Testis (tissue), 3 donors: ENCODE data around the gene OSGEPL1. TPM values are rescaled to one million over a fixed set of nuclear protein-coding genes. Genes with fewer than 3 reads are reported as not detected.
A peak's percentile ranks its signal among the peaks of the same experiment; 100 is the strongest.

Experiments used
- DNase-seq: peaks from one replicate; pipeline ENCODE4 v3.0.0-alpha.2; 2019
- H3K27ac ChIP-seq, 2 donors: fragments of 200-600 bp; sonication (generic); one replicate each; pipeline ENCODE4 v1.5.1; 2019
- H3K27me3 ChIP-seq: fragments of 200-600 bp; sonication (generic); one replicate; pipeline ENCODE4 v1.5.1; 2019
- H3K36me3 ChIP-seq: fragments of 200-600 bp; sonication (generic); one replicate; pipeline ENCODE4 v1.5.1; 2017; ENCODE audit warnings: low read depth; ENCODE audit errors: missing control alignments
- H3K4me1 ChIP-seq: fragments of 200-600 bp; sonication (generic); one replicate; pipeline ENCODE4 v1.5.1; 2019
- H3K4me3 ChIP-seq, 2 donors: fragments of 200-600 bp; sonication (generic); one replicate each; pipeline ENCODE4 v1.5.1; 2017 to 2019
- H3K9me3 ChIP-seq: fragments of 200-600 bp; sonication (generic); one replicate; pipeline ENCODE4 v1.5.1; 2017
- POLR2A ChIP-seq: fragments of 450-650 bp; IDR thresholded peaks from one replicate; pipeline ENCODE4 v1.6.1; 2017; ENCODE audit warnings: antibody characterized with exemption, mild to moderate bottlenecking, moderate library complexity
- WGBS, 2 donors: methylation state at CpG; one replicate each; pipeline ENCODE4 v1.1.5; 2018; 5-methylcytosine and 5-hydroxymethylcytosine counted together
- intact Hi-C: fragments of 100-400 bp; cut with DNase I; formaldehyde crosslinking; loops from one replicate; pipeline ENCODE4 v1.15.1; 2023; ENCODE audit warnings: low total_unique reads
- polyA plus RNA-seq: library from polyadenylated mRNA; stranded (reverse); fragments of 350-450 nt; fragmentation: Illumina TruSeq; extraction: RNeasy Lipid Tissue Mini Kit (QIAGEN cat#74804); gene quantifications from one replicate; pipeline ENCODE4 v1.2.3, GENCODE V29; 2014; ENCODE audit warnings: low read depth, low replicate concordance; ENCODE audit not compliant: insufficient read depth
- total RNA-seq, 2 donors: library from RNA; depleted of rRNA; stranded (reverse); fragments of >200 nt; gene quantifications; one replicate each; pipeline ENCODE4 v1.2.3, GENCODE V29; 2016
- TF ChIP-seq, protein P1 (sequence below), 3 experiments: fragments of 450-650 bp in 2 of 3; fragments of 200-600 bp in 1 of 3; sonication (generic) in 1 of 3; IDR thresholded peaks; one replicate each; pipeline ENCODE4 v1.5.1; 2016 to 2019; ENCODE audit warnings: antibody characterized with exemption in 3 of 3, mild to moderate bottlenecking in 2 of 3, moderate library complexity in 1 of 3

The OSGEPL1 gene
- total and polyA plus RNA-seq, 3 donors from 2014 or later = 11.0 to 15.7 (median 15.7) TPM

GRCh38 chr2:189799030-189799331 lies 36.4 kb upstream of the OSGEPL1 start:
- TF ChIP-seq, protein P1, sequence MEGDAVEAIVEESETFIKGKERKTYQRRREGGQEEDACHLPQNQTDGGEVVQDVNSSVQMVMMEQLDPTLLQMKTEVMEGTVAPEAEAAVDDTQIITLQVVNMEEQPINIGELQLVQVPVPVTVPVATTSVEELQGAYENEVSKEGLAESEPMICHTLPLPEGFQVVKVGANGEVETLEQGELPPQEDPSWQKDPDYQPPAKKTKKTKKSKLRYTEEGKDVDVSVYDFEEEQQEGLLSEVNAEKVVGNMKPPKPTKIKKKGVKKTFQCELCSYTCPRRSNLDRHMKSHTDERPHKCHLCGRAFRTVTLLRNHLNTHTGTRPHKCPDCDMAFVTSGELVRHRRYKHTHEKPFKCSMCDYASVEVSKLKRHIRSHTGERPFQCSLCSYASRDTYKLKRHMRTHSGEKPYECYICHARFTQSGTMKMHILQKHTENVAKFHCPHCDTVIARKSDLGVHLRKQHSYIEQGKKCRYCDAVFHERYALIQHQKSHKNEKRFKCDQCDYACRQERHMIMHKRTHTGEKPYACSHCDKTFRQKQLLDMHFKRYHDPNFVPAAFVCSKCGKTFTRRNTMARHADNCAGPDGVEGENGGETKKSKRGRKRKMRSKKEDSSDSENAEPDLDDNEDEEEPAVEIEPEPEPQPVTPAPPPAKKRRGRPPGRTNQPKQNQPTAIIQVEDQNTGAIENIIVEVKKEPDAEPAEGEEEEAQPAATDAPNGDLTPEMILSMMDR (IDR thresholded peaks at IDR 0.05) = no peak
- TF ChIP-seq POLR2A = no peak
- intact Hi-C loops = no loop called here
- Histone ChIP-seq H3K36me3 (no peaks in the 10 kb centered on the region), H3K27ac (no peak overlapping the region), H3K4me1 (peaks cover 19% of the 10 kb centered on the region), H3K27me3 (no peaks in the 10 kb centered on the region), H3K4me3 (no peak overlapping the region), H3K9me3 (no peaks in the 10 kb centered on the region)
- no peak for DNase-seq

DNA sequence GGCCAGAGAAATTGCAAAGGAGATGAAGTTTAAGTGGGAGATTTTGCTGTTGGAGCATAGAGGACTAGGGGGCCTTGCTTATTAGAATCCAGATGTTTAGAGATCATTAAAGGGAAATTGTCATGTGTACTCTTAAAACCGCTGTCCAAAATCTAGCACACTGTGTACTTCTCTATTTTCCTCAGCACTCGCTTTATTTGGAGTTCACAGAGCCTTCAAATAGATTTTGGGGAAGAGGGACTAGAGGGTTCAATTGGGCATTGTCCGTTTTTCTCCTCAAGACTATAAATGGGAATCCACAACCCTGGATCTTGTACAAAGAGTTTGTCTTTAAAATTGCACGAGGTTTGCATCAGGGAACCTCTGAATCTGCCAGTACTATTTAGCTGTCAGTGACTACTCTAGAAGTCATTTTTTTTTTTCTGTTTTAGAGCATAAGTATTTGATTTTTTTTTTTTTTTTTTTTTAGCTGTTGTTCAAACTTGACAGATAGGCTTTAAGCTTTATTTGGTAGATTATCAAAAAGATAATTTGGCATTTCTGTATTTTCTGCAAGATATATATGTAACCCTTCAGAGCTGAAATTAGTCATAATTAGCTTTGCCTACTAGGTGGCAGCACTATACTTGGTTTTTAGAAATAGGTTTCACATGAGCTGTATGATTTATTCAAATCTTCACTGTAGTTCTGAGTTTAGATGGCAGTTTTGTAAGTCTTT lies 35.9 kb upstream of the OSGEPL1 start:
- no peak for TF ChIP-seq POLR2A
- TF ChIP-seq, protein P1 (IDR thresholded peaks at IDR 0.05) = peak in 1 of 3 experiments; percentile 30
- Histone ChIP-seq H3K36me3 (no peaks in the 10 kb centered on the region), H3K27me3 (no peaks in the 10 kb centered on the region), H3K9me3 (no peaks in the 10 kb centered on the region), H3K4me1 (peaks cover 14% of the 10 kb centered on the region), H3K4me3 (no peak overlapping the region), H3K27ac (peak overlapping the region; percentile 60 to 61)
- no peak for DNase-seq
- WGBS, 2 donors = 41 to 52% methylated on average over 4 of the region's 4 CpGs
- intact Hi-C loops = no loop called here

DNA sequence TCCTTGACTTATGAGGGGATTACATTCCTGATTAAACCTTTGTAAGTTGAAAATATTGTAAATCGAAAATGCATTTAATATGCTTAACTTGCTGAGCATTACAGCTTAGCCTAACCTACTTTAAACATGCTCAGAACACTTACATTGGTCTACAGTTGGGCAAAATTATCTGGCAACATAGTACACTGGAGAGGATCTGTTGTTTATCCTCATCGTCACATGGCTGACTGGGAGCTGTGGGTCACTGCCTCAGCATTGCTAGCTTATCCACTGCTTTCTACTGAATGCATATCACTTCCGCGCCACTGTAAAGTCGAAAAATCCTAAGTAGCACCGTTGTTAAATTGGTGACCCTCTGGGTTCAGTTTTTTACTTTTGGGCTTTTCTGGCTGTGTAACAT lies 35.3 kb upstream of the OSGEPL1 start:
- no peak overlapping the region for H3K4me3 ChIP-seq
- H3K9me3 ChIP-seq = no peaks in the 10 kb centered on the region
- no peaks in the 10 kb centered on the region for H3K27me3 ChIP-seq
- no peaks in the 10 kb centered on the region for H3K36me3 ChIP-seq
- 64 to 74% methylated on average over 6 of the region's 6 CpGs for WGBS, 2 donors
- intact Hi-C loops = no loop called here
- DNase-seq = no peak
- H3K4me1 ChIP-seq = peaks cover 11% of the 10 kb centered on the region
- TF ChIP-seq, protein P1 (IDR thresholded peaks at IDR 0.05) = no peak
- no peak for TF ChIP-seq POLR2A
- H3K27ac ChIP-seq = peak overlapping the region; percentile 60 to 61

- TF ChIP-seq POLR2A = no peak
- TF ChIP-seq, protein P1 (IDR thresholded peaks at IDR 0.05) = no peak
- intact Hi-C loops = no loop called here
- H3K4me3 ChIP-seq = no peak overlapping the region
- no peak for DNase-seq
- no peaks in the 10 kb centered on the region for H3K36me3 ChIP-seq
- H3K4me1 ChIP-seq = peaks cover 11% of the 10 kb centered on the region
- WGBS, 2 donors = 93 to 100% methylated on average over 1 of the region's 1 CpG
- H3K27me3 ChIP-seq = no peaks in the 10 kb centered on the region
- H3K27ac ChIP-seq = no peak overlapping the region
- no peaks in the 10 kb centered on the region for H3K9me3 ChIP-seq
Measured at GRCh38 chr2:189794310-189794709, 31.7 kb upstream of the OSGEPL1 start.
